ENCODE measurements around the gene MAP1LC3B. TPM values are rescaled to one million over a fixed set of nuclear protein-coding genes. Genes with fewer than 3 reads are reported as not detected.

MAP1LC3B gene
- total RNA-seq, 6 experiments from 2014 or later: 81.3 to 112 (median 85.4) TPM

DNA sequence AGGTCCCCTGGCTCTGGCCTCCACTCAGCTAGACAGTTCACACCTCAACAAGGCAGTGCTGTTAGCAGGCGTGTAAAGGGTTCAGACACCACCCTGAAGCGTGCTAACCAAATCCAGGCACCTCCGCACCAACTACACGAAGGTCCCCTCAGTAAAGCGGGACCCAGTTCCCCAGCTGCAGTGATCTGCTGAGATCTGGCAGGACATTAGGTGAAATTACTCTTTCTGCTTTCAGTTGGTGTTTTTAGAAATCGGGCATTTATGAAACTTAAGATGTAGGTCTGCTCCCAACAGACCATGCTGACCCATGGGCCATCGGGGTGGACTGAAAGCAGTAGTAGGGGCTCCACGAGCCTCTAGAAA is 35.7 kb upstream of the MAP1LC3B start:
- peaks cover 9% of the 10 kb centered on the region for H3K4me1 Mint-ChIP-seq (ENCODE audit: low read depth)
- no peak overlapping the region for H3K4me3 Mint-ChIP-seq
- no peaks in the 10 kb centered on the region for H3K9me3 Mint-ChIP-seq
- DNase-seq: no peak
- no peak overlapping the region for H3K27ac Mint-ChIP-seq
- TF ChIP-seq, protein P1, sequence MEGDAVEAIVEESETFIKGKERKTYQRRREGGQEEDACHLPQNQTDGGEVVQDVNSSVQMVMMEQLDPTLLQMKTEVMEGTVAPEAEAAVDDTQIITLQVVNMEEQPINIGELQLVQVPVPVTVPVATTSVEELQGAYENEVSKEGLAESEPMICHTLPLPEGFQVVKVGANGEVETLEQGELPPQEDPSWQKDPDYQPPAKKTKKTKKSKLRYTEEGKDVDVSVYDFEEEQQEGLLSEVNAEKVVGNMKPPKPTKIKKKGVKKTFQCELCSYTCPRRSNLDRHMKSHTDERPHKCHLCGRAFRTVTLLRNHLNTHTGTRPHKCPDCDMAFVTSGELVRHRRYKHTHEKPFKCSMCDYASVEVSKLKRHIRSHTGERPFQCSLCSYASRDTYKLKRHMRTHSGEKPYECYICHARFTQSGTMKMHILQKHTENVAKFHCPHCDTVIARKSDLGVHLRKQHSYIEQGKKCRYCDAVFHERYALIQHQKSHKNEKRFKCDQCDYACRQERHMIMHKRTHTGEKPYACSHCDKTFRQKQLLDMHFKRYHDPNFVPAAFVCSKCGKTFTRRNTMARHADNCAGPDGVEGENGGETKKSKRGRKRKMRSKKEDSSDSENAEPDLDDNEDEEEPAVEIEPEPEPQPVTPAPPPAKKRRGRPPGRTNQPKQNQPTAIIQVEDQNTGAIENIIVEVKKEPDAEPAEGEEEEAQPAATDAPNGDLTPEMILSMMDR (IDR thresholded peaks at IDR 0.05): no peak
- H3K36me3 Mint-ChIP-seq (ENCODE audit: low read depth): peaks cover 10% of the 10 kb centered on the region; the same call in 1 of the 2 replicates
- H3K27me3 Mint-ChIP-seq (ENCODE audit: insufficient read depth): peaks cover 3% of the 10 kb centered on the region; the same call in 1 of the 2 replicates

DNA sequence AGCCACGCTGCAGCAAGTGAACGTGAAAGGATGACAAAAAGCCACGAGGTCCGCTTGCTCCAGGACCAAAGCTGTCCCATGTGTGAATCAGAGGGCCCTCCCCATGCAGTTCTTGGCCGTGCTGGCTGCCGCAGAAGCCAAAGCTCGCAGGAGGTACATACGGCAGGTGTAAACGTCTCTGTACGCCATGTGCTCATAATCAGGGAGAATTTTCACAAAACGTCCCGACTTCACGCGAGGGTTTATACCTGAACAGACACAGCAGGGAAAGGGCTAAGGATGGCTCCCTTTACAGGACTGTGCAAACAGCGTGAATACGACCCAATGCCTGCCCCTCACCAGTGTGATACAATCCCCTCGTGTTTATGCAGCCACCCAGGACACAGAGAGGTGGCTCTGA is 33.9 kb upstream of the MAP1LC3B start:
- Mint-ChIP-seq H3K4me3 (no peak overlapping the region), H3K27me3 (ENCODE audit: insufficient read depth) (peaks cover 3% of the 10 kb centered on the region; the same call in 1 of the 2 replicates), H3K27ac (no peak overlapping the region), H3K36me3 (ENCODE audit: low read depth) (peaks cover 10% of the 10 kb centered on the region; the same call in 1 of the 2 replicates), H3K9me3 (no peaks in the 10 kb centered on the region), H3K4me1 (ENCODE audit: low read depth) (peaks cover 1% of the 10 kb centered on the region)
- TF ChIP-seq, protein P1 (IDR thresholded peaks at IDR 0.05): no peak
- no peak for DNase-seq

DNA sequence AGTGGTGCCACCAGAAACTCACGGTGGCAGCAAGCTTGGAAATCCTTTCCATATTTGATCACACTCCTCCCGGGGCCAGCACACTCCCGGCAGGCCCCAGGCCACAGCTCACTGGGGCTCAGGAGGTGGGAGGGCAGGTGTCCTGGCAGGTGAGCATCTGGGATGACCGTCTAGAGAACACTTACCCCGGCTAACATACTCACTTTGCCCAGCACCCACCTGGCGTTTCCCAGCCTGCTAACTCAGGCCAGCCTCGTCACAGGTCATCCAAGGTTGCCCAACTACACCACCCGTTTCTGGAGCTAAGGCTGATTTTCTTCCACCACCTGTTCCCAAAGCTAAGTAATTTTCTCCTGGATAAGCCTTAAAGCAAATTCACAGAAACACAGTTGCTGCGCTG is 33.4 kb upstream of the MAP1LC3B start:
- peaks cover 3% of the 10 kb centered on the region; the same call in 1 of the 2 replicates for H3K27me3 Mint-ChIP-seq (ENCODE audit: insufficient read depth)
- H3K4me3 Mint-ChIP-seq: no peak overlapping the region
- no peaks in the 10 kb centered on the region for H3K9me3 Mint-ChIP-seq
- TF ChIP-seq, protein P1 (IDR thresholded peaks at IDR 0.05): no peak
- no peak overlapping the region for H3K27ac Mint-ChIP-seq
- H3K36me3 Mint-ChIP-seq (ENCODE audit: low read depth): peaks cover 10% of the 10 kb centered on the region; the same call in 1 of the 2 replicates
- DNase-seq: no peak
- H3K4me1 Mint-ChIP-seq (ENCODE audit: low read depth): peaks cover 6% of the 10 kb centered on the region

DNA sequence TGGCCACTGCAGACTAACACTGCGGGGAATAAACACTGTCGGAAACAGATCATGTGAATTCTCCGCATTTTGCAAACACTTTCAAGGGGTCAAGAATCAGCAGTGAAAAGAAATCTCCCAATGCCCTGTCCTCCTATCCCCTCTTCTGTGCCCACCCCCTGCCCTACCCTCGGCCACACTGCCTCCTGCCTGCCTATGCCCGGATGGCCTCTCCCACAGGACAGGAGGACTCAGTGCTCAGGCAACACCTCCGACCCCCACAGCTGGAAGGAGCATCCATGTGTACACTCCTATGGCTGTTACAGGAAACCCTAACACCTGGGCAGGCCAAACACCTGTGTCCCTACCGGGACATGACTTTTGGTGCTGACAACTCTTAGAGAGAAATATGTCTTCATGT is 33.0 kb upstream of the MAP1LC3B start:
- Mint-ChIP-seq H3K9me3 (no peaks in the 10 kb centered on the region), H3K36me3 (ENCODE audit: low read depth) (peaks cover 10% of the 10 kb centered on the region; the same call in 1 of the 2 replicates), H3K27ac (no peak overlapping the region), H3K4me3 (no peak overlapping the region), H3K27me3 (ENCODE audit: insufficient read depth) (peaks cover 3% of the 10 kb centered on the region; the same call in 1 of the 2 replicates), H3K4me1 (ENCODE audit: low read depth) (peaks cover 10% of the 10 kb centered on the region)
- no peak for DNase-seq
- TF ChIP-seq, protein P1 (IDR thresholded peaks at IDR 0.05): no peak

- H3K4me3 Mint-ChIP-seq: no peak overlapping the region
- DNase-seq: no peak
- peaks cover 3% of the 10 kb centered on the region; the same call in 1 of the 2 replicates for H3K27me3 Mint-ChIP-seq (ENCODE audit: insufficient read depth)
- TF ChIP-seq, protein P1 (IDR thresholded peaks at IDR 0.05): no peak
- H3K4me1 Mint-ChIP-seq (ENCODE audit: low read depth): peaks cover 21% of the 10 kb centered on the region
- H3K9me3 Mint-ChIP-seq: no peaks in the 10 kb centered on the region
- H3K36me3 Mint-ChIP-seq (ENCODE audit: low read depth): peaks cover 10% of the 10 kb centered on the region; the same call in 1 of the 2 replicates
- H3K27ac Mint-ChIP-seq: no peak overlapping the region
Observed at GRCh38 chr16:87360862-87361610, 31.1 kb upstream of the MAP1LC3B start.

All from HFFc6 (cell line).